NK-92 (cell line): ENCODE measurements around the gene FAM184A.
A peak's percentile ranks its signal among the peaks of the same experiment; 100 is the strongest.

Source experiments
- DNase-seq: peaks from one replicate; lab custom pipeline; 2025; ENCODE audit not compliant: unreplicated experiment; lab: John Stamatoyannopoulos, UW

The FAM184A gene

DNA sequence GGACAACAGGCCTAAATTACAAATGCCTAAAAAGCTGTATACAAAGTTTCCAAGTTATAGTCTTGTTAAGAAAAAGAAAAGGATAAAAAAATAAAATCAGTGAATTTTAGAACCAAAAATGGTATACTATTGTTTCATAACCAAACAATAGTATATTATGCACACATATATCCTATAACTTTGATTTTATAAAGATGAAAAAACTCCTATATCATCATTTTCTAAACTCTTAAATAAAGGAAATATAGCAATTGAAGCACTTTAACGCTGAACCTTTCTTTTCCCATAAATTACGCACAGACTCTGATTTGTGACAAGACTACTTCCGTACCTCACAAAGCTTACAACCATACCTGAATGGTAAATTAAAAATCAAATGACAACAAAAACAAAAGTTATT, 107.6 kb downstream of the FAM184A start:
- no peak for DNase-seq

DNA sequence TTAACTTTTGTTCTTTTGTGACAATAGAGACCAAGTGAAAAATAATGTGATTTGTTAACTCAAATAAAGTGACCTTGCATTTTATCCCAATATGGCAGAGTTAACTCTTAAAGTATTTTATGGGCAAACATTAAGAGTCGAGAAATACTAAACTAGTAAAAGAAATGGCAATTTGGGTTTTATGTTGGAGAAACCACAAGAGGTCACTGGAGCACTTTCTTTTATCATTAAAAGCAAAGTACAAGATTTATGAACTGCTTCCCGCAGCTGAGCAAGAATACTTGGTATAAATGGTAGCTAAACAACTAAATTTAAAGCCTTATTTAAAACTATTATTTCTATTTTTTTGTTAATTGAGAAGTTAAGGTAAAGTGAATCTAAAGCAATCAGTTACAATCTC, 110.0 kb downstream of the FAM184A start:
- no peak for DNase-seq

DNA sequence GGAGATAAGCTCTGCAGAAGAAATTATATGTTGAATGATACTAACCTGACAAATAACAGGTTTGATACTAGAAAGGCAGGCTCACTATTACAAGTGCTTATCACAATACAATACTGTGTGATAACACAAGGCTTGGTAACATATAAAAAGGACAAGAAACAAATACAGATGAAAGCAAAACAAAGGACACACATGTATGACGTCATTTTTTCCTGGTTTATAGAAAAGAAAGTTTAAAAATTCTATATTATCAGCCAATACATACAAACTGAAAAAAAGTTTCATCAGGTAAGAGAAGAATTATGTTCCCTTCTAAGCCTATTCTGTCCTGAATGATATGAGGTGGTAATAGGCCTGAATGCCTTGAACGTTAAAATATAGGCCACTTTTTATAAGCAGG, 111.2 kb downstream of the FAM184A start:
- no peak for DNase-seq

DNA sequence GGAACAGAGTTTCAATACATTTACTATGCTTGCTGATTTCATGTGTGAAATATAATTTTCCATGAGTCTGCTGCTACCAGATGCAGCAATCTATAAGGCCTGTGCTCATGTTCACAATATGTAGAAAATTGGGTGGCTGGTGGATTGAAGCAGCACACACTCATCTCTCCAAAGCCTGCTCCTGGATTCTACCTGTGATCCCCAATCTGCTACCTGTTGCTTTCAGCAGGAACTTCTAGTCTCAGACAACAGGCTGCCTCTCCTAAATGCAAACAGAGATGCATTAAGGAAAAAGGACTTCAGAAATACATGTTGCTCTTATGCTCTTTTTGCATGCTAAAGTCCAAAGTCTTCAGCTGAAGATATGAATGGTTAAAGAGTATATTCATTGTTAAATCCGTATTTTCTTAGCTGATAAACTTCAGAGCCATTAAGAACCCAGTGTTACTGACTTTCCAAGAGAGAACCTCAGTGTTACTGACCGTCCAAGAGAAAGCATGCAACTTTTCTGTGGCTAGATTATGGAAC, 112.6 kb downstream of the FAM184A start:
- DNase-seq = no peak

DNA sequence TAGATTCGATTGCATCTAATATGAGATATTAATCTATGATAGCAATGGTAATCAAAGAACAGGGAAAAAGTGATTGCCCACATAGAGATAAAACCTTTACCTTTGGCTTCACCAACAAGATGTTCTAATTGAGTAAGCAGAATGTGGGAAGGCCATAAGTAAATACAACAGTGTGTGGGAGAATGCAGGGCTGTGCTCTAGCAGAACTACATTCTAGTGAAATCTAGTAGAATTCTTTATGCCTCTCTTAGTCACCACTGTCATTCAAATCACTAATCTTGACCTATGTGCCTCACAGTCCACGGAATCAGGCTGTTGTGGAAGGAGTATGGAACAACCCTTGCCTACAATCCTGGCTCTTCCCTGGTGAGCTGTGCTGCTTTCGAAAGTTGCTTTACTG, 113.1 kb downstream of the FAM184A start:
- DNase-seq = no peak

DNA sequence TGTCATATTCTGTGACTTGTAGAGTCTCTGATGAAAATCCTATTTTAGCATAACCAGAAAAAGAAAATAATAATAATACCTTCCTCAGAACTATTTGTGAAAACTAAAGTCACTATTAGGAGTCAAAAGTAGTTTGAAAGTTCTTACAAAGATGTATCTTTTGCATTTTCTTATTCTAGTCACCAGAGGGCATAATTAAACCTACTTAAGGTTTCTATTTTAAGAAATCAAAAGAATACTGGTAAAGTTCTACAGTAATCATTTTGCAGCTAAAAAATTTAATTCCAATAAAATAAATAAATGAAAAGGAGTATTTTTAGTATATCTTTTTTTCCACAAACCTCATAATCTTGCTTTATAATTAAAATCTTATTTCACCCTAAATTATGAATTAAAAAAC, 115.5 kb downstream of the FAM184A start:
- no peak for DNase-seq

DNA sequence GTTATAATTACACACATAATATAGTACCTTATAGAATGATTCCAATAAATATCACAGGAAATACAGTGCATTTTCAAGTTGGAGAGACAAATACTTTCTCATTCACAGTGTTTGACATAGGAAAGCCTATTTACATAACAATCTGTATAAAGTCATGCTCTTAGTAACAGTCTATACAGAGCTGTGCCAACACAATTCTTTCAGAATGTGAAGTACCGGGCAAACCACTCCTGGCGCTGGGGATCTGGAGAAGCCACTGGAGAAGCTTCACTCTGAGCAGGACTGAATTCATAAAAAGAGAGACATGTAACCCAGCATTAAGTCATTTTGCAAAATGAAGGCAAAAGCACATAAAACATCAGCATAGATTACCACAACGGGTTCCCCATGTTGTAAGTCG, 118.6 kb downstream of the FAM184A start:
- no peak for DNase-seq

DNA sequence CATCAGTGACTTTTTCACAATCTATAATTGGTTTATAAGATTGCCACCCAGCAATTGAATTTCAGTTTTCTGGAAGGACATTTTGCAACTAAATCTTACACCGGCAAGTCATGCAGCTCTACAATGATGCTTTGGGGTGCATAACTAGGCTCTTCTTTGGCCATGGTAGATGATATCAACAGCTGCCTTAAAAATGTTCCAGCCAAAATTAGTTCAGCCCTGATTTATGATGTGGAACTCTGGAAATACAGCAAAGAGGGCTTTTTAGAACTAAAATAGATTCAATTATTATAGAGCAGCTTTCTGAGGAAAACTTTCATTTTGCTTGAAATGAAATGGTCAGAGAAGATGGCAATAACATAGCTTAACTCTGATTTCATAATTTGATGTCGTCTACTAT, 125.1 kb downstream of the FAM184A start:
- DNase-seq = no peak

DNA sequence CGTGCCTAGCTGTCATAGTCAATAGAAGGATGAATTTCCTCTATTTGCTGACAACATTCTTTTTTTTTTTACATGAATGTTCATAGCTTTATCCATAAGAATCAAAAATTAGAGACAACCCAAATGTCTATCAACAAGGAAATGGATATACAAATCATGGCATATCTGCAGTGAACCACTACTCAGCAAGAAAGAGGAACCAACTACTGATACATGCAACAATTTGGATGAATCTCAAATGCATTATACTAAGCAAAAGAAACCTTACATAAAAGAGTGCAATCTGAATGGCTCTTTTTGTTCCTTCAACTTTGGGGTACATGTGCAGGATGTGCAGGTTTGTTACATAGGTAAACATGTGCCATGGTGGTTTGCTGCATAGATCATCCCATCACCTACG, 125.8 kb downstream of the FAM184A start:
- no peak for DNase-seq

DNA sequence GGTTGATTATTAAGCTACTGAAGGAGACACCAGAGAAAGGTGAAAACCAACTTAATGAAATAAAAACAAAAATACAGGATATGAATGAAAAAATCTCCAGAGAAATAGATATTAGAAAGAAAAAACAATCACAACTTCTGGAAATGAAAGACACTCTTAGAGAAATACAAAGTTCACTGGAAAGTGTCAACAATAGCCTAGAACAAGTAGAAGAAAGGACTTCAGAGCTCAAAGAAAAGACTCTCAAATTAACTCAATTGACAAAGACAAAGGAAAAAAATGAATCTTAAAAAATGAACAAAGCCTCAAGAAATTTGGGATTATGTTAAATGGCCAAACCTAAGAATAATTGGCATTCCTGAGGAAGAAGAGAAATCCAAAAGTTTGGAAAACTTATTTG, 133.2 kb downstream of the FAM184A start:
- DNase-seq = no peak

DNA sequence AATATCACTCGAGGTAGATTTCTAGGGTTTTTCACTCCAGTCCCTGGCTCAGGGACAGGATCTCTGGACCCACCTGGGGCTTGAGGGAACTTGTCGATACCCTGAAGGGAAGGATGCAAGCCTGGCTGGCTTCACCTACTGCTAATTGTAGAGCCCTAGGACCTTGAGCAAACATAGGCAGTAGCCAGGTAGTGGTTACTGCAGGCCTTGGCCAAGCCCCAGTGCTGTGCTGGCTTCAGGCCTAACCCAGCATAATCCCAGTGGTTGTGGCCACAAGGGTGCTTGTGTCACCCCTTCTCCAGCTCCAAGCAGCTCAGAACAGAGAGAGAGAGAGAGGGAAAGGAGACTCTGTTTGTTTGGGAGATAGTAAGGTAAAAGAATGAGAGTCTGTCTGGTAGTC, 137.7 kb downstream of the FAM184A start:
- DNase-seq = no peak

DNA sequence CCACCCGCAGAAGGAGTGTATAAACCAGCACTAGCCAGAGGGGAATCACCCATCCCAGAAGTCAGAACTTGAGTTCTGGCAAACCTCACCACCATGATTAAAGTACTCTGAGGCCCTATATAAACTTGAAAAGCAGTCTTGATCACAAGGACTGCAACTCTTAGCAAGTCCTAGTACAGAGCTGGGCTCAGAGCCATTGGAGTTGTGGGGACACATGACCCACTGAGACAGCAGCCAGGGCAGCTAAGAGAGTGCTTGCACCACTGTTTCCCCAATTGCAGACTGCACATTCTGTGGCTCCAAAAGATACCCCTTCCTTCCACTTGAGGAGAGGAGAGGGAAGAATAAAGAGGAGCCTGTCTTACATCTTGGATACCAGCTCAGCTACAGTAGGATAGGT, 138.8 kb downstream of the FAM184A start:
- DNase-seq = no peak

DNA sequence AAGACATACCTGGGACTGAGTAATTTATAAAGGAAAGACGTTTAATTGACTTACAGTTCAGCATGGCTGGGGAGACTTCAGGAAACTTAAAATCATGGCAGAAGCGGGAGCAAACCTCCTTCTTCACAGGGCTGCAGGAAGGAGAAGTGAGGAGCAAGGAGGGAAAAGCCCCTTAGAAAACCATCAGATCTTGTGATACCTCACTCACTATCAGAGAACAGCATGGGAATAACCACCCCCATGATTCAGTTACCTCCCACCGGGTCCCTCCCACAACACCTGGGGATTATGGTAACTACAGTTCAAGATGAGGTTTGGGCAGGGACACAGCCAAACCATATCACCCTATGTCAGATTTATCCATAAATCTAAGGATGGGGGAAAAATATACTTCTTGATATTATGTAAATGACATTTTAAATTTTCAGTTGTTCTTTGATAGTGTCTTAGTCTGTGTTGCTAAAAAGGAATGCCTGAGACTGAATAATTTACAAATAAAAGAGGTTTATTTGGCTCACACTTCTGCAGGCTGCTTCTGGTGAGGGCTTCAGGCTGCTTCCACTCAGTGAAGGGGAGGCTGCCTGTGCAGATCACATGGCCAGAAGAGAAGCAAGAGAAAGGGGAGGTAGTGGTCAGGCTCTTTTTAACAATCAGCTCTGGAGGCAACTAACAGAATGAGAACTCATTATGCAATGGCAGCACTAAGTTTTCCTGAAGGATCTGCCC, 142.3 kb downstream of the FAM184A start:
- no peak for DNase-seq

DNA sequence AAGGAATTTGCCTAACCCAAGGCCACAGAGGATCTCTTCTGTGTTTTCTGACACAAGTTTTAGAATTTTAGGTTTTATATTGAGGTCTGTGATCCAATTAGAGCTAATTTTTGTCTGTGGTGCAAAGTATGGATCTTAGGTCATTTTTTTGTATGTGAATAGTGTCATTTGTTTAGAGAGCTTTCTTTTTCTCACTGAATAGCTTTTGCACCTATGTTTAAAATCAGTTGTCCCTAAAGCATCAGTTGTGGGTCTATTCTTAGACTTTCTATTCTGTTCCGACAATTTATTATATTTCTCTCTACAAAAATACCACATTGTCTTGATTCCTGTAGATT, 143.2 kb downstream of the FAM184A start:
- DNase-seq = no peak

DNA sequence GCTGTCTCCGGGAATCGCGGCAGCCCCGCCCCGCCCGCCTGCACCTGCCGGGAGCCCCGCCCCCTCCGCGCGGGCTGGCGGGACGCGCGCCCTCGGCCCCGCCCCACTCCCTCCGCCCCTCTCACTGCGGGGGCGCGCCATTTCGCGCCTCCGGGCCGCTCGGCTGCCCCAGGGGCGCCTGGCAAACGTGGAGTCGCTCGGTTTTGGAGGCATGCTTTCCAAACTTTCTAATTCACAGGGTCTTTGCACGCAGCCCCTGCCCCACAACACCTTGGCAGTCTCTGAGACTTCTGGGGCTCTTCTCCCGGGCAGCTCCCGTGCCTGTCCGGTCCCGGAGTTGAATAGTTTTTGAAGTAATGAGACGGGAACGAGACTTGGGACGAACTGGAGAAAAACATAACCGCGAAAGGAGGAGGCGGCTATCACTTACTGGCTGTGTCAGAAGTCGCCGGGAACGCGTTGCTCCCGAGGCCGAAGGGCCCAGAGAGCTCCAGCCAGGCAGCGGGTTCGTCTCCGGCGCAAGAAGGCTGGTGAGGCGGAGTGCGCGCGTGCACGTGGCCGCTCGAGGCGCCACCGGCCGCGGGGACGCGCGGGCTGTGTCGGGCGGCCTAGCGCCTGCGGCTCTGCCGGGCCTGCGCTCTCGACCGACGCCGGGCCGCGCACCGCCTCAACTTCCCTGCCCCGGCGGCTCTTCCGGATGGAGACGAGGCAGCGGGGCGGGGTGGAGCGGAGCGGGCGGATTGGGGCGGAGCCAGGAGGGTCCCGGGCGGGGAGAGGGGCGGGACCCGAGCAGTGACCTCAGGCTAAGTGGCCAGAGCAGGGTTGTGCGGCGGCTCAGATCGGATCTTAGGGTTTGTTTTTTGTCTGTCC, 143.8 kb downstream of the FAM184A start, which contains the start of gene MCM9:
Gene MCM9 (minus strand): TSS at position 699 of the 870 bp plus-strand sequence. CDS start 3,436 bp downstream, outside the sequence.
- peak; percentile 10 for DNase-seq

DNA sequence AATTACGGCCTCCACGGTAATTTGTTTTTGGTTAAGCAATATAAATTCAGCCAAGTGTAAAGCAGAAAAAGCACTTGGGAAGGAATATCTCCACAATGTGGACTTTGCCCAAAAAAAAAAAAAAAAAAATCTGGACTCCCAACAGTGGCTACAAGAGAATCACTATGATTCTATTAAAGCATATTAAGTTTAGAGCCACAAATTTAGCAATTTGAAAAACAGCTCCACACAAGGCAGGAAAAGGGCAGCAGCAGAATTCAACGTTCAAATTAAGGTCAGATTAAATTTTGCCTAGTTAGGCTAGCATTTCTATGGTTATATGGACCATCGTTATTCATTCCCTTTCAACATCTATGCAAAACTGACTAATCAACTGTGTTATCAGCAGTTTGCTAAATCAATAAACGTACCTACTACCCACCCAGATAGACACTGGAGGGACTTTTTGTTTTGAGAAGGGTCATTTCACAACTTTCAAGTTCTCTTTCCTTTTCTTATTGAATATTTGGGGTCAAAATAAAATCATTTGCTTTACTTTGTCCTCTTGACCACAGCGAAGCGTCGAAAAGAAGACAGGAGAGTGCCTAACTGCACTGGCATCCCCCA, 144.5 kb downstream of the FAM184A start:
- DNase-seq = no peak

DNA sequence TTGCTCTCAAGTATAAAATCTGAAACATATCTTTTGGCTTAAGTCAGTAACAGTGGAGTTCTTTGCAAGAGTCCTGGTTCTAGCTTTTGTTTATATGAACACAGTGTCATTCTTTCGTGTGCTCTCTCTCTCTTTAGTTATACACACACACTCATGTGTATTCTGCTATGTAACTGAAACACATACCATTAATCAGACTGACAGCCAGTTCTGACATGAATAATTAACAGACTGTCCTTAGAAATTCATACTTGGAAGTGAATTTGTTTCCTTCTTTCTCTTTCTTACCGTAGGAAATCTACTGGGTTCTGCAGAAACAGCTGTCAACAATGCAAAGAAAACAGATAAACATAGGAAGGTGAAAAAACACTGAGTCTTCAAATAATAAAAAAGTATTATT, 146.0 kb downstream of the FAM184A start:
- DNase-seq = no peak

DNA sequence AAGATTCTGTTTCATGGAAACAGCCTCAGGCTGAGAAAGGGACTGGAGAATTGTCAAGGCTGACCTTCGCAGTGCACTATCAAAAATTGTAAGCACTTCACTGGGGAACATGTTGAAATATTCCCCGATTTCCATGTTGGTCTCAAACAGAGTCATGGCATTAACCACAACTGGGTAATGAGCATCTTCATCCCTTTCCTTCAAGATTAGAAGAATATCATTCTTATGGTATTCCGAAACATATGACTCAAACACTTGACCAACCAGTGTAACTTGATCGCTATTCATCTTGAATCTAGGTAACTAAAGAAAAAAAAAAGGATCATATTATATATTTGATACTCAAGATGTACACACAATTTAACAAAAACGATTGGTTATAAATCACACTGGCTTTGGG, 147.0 kb downstream of the FAM184A start:
- DNase-seq = no peak

DNA sequence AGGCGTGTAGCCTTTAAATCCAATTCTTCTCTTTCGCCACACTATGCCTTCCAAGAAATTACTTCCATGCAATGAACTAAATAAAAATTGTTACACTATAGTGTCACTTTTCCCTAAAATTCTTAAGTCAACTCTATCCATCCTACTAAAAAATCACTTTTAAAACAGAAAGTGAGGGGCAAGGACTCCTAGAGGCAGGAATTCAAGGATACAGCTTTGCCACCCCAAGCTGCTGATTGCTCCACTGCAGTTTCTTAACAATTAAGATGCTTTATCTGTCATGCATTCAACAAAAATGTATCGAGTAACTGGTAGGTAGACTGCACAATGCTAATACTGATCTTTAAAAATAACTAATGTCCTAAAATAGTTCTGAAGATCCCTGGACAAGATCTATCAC, 147.8 kb downstream of the FAM184A start:
- no peak for DNase-seq

DNA sequence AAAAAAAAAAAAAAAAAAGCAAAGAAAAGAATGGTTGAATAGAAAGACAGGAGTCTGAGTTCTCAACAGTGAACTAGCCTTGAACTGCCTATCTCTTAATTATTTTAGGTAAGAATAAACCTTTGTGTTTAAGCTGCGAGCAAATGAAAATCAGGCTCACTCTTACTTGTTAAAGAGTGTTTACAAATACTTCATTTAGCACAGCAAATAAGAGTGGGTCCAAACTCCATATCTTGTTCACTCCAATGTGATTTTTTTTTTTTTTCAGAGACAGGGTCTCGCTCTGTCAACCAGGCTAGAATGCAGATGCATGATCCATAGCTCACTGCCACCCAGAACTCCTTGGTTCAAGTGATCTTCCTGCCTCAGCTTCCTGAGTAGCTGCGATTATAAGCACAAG, 155.4 kb downstream of the FAM184A start:
- no peak for DNase-seq

DNA sequence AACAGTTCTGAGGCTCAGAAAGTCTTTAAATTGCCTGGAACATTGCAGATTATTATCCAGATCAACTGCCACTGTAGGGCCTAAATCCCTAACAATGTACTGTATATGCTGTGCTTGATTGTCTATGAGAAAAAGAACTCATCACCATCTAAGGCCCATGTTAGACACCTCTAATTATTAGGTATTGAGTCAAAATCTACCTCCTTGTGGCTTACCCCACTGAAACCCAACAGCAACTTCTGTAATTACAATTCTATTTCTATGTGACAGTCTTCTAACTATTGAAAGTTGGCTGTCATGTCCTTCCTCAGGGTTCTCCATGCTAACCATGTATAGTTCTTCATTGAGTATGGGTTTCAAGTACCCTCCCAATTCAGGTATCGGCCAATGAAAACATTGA, 157.4 kb downstream of the FAM184A start:
- DNase-seq = no peak

DNA sequence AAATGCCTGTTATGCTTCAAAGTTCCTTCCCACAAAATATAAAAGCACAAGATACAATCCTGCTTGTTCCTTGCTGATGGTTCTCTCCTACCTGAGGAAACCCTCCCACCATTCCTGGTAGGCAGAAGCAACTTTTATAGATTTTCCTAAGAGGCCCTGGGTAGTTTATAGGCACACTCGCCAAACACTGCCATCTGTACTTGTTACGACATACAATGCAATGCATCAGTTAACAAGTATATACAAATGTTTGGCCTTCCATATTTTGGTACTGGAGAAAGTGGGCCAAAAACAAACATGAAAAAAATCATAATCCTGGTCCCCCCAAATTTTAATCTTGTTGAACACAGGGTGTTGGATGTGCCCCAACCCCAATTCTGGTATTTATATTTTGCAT, 160.1 kb downstream of the FAM184A start:
- DNase-seq = no peak
